ENCODE measurements around the gene KLHL22. TPM values are rescaled to one million over a fixed set of nuclear protein-coding genes. Genes with fewer than 3 reads are reported as not detected.

The KLHL22 gene
- total and polyA plus RNA-seq, 5 donors from 2014 or later: 40.1 to 55.6 (median 43.9) TPM

DNA sequence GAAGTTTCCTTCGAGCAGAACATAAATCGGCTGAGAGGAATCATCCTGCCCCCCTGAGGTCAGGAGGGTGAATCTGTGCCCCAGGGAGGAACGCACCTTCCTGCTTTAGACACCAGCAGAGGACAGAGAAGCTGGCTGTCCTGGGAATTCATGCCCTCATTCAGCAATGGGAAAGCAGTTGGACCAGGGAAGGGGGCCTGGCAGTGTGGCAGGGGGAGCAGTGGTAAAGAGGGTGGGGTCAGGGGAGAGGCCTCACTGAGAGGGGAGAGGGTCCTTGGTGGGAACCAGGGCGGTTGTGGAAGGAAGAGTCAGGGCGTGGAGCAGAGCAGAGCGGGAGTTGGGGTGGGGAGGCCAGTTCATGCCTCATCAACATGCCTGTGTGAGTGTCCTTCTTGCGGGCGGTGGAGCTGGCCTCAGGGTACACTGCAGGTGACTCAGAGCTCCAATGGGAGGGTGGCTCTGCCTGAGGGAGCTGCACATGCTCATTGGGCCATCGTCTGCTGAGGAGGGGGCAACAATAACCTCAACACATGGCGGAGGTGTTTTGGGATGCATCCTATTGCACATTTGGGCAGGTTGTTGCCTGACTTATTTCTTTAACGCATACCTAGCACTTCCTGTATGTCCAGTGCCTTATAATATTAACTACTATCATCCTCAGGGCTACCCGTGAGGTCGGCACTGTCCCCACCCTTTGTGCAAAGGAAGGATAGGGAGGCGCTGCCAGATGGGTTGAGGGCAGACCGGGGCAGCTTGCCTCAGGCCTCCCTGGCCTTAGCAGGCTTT, 35.0 kb upstream of the KLHL22 start:
- H3K4me1 ChIP-seq (ENCODE audit: control insufficient read depth, insufficient read depth, low read length, poor library complexity, severe bottlenecking): peaks cover 44% of the 10 kb centered on the region
- no peaks in the 10 kb centered on the region for H3K27me3 Mint-ChIP-seq
- H3K27me3 ChIP-seq (ENCODE audit: control insufficient read depth, insufficient read depth, low read length): no peaks in the 10 kb centered on the region
- peaks cover 21 to 87% (median 52%) of the 10 kb centered on the region in 4 donors for H3K4me1 Mint-ChIP-seq
- H3K4me3 Mint-ChIP-seq: peak overlapping the region in 1 of 4 donors; percentile 56
- peaks cover 22% of the 10 kb centered on the region for H3K36me3 Mint-ChIP-seq
- peaks cover 48% of the 10 kb centered on the region for H3K36me3 ChIP-seq (ENCODE audit: control insufficient read depth, insufficient read depth, low read length)
- H3K4me3 ChIP-seq (ENCODE audit: low read depth, low read length): no peak overlapping the region
- no peaks in the 10 kb centered on the region for H3K9me3 Mint-ChIP-seq
- ATAC-seq (ENCODE audit: low read depth in 2 of 2) (no peak), DNase-seq (no peak)
- H3K27ac ChIP-seq (ENCODE audit: insufficient read depth, low read length, poor library complexity, severe bottlenecking): no peak overlapping the region
- no peaks in the 10 kb centered on the region for H3K9me3 ChIP-seq (ENCODE audit: control insufficient read depth in 2 of 2, low read length in 2 of 2)
- H3K27ac Mint-ChIP-seq: peak overlapping the region; percentile 67 to 85 (median 67)

DNA sequence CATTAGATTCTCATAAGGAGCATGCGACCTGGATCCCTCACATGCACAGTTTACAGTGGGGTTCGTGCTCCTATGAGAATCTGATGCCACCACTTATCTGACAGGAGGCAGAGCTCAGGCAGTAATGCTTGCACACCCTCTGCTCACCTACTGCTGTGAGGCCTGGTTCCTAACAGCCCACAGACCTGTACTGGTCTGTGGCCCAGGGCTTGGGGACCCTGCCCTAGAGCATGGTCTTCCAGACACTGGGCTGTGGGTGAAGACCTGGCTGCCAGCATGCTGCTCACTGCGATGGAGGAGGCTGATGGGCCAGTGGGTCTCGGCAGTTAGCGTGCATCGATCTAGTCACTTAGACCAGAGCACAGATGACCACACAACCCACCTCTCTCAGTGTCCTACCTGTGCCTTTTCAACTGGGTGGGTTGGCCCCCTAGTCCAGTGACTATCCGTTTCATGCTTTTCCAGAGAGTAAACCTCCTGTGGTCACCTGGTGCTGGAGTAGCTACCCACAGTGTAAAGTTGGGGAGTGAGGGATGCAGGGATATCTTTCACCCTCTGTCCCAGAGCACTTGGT, 32.9 kb upstream of the KLHL22 start:
- Histone ChIP-seq H3K4me3 (ENCODE audit: low read depth, low read length) (no peak overlapping the region), H3K4me1 (ENCODE audit: control insufficient read depth, insufficient read depth, low read length, poor library complexity, severe bottlenecking) (peaks cover 53% of the 10 kb centered on the region), H3K36me3 (ENCODE audit: control insufficient read depth, insufficient read depth, low read length) (peaks cover 43% of the 10 kb centered on the region), H3K27me3 (ENCODE audit: control insufficient read depth, insufficient read depth, low read length) (no peaks in the 10 kb centered on the region), H3K9me3 (ENCODE audit: control insufficient read depth in 2 of 2, low read length in 2 of 2) (no peaks in the 10 kb centered on the region), H3K27ac (ENCODE audit: insufficient read depth, low read length, poor library complexity, severe bottlenecking) (no peak overlapping the region)
- no peaks in the 10 kb centered on the region for H3K9me3 Mint-ChIP-seq
- peaks cover 30 to 82% (median 56%) of the 10 kb centered on the region in 4 donors for H3K4me1 Mint-ChIP-seq
- no peaks in the 10 kb centered on the region for H3K27me3 Mint-ChIP-seq
- H3K4me3 Mint-ChIP-seq: peak overlapping the region in 1 of 4 donors; percentile 61
- DNase-seq (no peak), ATAC-seq (ENCODE audit: low read depth in 2 of 2) (no peak)
- H3K36me3 Mint-ChIP-seq: peaks cover 22% of the 10 kb centered on the region
- peak overlapping the region in 1 of 3 donors; percentile 54 for H3K27ac Mint-ChIP-seq

DNA sequence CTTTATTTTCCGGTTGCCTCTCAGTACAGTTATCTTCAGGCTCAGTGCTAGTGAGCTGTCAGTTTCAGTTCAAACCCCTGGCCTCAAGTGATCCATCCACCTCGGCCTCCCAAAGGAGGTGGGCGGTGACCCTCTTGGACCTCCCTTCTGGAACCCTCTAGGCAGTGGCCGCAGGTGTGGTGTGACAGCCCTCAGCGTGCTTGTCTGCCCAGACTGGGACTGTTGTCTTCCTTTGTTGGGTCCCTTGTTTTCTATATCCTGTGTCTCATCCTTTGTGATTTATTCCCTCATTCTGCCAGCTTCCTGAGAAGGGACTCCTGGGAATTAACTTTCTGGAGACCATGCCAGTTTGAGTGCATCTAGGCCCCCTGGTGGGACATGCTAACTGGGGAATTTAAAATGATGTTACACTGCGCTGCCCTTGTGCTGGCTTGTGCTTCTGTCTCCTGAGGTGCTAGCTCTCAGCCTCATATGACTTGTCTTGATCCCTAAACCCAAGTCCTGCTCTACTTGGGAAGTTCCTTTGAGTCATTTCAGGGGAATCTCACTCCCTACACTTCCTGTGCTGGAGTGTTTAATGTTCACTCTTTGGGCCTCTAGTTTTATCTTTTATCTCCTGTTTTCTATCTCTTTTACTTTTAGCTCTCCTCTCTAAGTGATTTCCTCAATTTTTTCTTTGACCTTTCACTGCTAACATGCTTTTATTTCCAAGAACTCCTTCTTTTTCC, 31.2 kb upstream of the KLHL22 start:
- H3K27ac ChIP-seq (ENCODE audit: insufficient read depth, low read length, poor library complexity, severe bottlenecking): no peak overlapping the region
- H3K27me3 ChIP-seq (ENCODE audit: control insufficient read depth, insufficient read depth, low read length): no peaks in the 10 kb centered on the region
- no peaks in the 10 kb centered on the region for H3K9me3 Mint-ChIP-seq
- no peaks in the 10 kb centered on the region for H3K9me3 ChIP-seq (ENCODE audit: control insufficient read depth in 2 of 2, low read length in 2 of 2)
- peak overlapping the region in 2 of 4 donors; percentile 45 to 46 for H3K4me3 Mint-ChIP-seq
- peaks cover 55% of the 10 kb centered on the region for H3K4me1 ChIP-seq (ENCODE audit: control insufficient read depth, insufficient read depth, low read length, poor library complexity, severe bottlenecking)
- no peaks in the 10 kb centered on the region for H3K27me3 Mint-ChIP-seq
- H3K27ac Mint-ChIP-seq: peak overlapping the region in 2 of 3 donors; percentile 72 to 89
- ATAC-seq (ENCODE audit: low read depth in 2 of 2) (no peak), DNase-seq (no peak)
- peaks cover 41% of the 10 kb centered on the region for H3K36me3 ChIP-seq (ENCODE audit: control insufficient read depth, insufficient read depth, low read length)
- H3K4me1 Mint-ChIP-seq: peaks cover 36 to 82% (median 58%) of the 10 kb centered on the region in 4 donors
- no peak overlapping the region for H3K4me3 ChIP-seq (ENCODE audit: low read depth, low read length)
- peaks cover 28% of the 10 kb centered on the region for H3K36me3 Mint-ChIP-seq

DNA sequence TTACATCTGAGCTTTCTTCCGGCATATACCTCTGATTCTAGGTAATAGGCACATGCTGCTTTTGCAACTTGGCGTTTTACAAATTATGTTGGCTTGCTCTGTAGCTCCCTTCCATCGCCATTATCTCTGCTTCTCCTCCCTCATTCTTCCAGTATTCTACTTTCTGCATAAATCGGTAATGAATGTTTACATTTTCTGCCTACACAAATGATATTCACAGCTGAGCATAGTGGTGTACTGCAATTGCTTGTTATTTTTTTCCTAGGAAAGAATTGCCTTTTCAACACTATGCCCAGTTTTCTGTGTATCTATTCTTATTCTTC, 30.7 kb upstream of the KLHL22 start:
- no peak overlapping the region for H3K4me3 ChIP-seq (ENCODE audit: low read depth, low read length)
- H3K4me1 Mint-ChIP-seq: peaks cover 36 to 78% (median 54%) of the 10 kb centered on the region in 4 donors
- no peaks in the 10 kb centered on the region for H3K27me3 Mint-ChIP-seq
- H3K4me1 ChIP-seq (ENCODE audit: control insufficient read depth, insufficient read depth, low read length, poor library complexity, severe bottlenecking): peaks cover 52% of the 10 kb centered on the region
- H3K36me3 Mint-ChIP-seq: peaks cover 28% of the 10 kb centered on the region
- peak overlapping the region; percentile 72 to 89 (median 81) for H3K27ac Mint-ChIP-seq
- ATAC-seq (ENCODE audit: low read depth in 2 of 2): no peak
- peaks cover 35% of the 10 kb centered on the region for H3K36me3 ChIP-seq (ENCODE audit: control insufficient read depth, insufficient read depth, low read length)
- H3K9me3 ChIP-seq (ENCODE audit: control insufficient read depth in 2 of 2, low read length in 2 of 2): no peaks in the 10 kb centered on the region
- peak overlapping the region in 1 of 4 donors; percentile 13 for H3K4me3 Mint-ChIP-seq
- H3K27me3 ChIP-seq (ENCODE audit: control insufficient read depth, insufficient read depth, low read length): no peaks in the 10 kb centered on the region
- no peak overlapping the region for H3K27ac ChIP-seq (ENCODE audit: insufficient read depth, low read length, poor library complexity, severe bottlenecking)
- no peak for DNase-seq
- H3K9me3 Mint-ChIP-seq: no peaks in the 10 kb centered on the region

DNA sequence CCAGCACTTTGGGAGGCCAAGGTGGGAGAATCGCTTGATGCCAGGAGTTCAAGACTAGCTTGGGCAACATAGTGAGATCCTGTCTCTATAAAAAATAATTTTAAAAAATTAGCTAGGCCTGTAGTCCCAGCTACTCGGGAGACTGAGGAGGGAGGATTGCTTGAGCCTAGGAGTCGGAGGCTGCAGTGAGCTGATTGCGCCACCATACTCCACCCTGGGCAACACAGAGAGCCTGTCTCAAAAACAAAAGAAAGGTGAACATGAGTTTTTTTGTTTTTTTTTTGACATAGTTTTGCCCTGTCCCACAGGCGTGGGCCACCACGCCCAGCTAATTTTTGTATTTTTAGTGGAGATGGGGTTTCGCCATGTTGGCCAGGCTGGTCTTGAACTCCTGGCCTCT, 29.5 kb upstream of the KLHL22 start:
- H3K36me3 ChIP-seq (ENCODE audit: control insufficient read depth, insufficient read depth, low read length): peaks cover 34% of the 10 kb centered on the region

DNA sequence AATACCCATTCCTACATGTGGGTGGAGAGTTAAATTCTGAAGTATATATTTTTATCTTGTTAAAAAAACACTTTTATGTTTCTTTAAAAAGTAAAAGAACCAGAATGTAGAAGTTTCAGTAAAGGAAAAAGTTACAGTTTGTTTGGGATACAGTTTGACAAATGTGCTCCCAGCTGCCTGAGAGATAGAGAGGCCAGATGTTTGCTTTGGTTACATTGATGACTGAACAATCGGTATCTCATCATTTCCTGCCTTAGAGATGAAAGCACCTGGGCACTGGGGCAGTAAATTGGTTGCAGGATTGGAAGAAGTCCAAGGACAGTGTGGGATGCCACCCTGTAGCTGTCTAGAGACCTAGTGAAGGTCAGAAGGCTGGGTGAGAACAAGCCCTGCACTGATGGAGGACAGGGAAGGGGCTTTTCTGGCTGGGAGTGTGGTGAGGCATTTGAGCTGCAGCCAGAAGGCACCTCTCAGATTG, 28.4 kb upstream of the KLHL22 start:
- Mint-ChIP-seq H3K9me3 (no peaks in the 10 kb centered on the region), H3K27me3 (no peaks in the 10 kb centered on the region), H3K4me3 (peak overlapping the region; percentile 48 to 95 (median 76)), H3K4me1 (peaks cover 35 to 80% (median 59%) of the 10 kb centered on the region in 4 donors), H3K36me3 (peaks cover 27% of the 10 kb centered on the region), H3K27ac (peak overlapping the region; percentile 78 to 90 (median 82))
- peak overlapping the region; percentile 69 for H3K4me3 ChIP-seq (ENCODE audit: low read depth, low read length)
- H3K36me3 ChIP-seq (ENCODE audit: control insufficient read depth, insufficient read depth, low read length): peaks cover 44% of the 10 kb centered on the region
- H3K4me1 ChIP-seq (ENCODE audit: control insufficient read depth, insufficient read depth, low read length, poor library complexity, severe bottlenecking): peaks cover 56% of the 10 kb centered on the region
- DNase-seq: peak in 2 of 3 donors; percentile 20 to 28
- no peaks in the 10 kb centered on the region for H3K9me3 ChIP-seq (ENCODE audit: control insufficient read depth in 2 of 2, low read length in 2 of 2)
- H3K27me3 ChIP-seq (ENCODE audit: control insufficient read depth, insufficient read depth, low read length): no peaks in the 10 kb centered on the region
- H3K27ac ChIP-seq (ENCODE audit: insufficient read depth, low read length, poor library complexity, severe bottlenecking): peak overlapping the region; percentile 74
- peak; percentile 54 to 57 for ATAC-seq (ENCODE audit: low read depth in 2 of 2)

More for the DNA sequence above, 29.5 kb upstream of the KLHL22 start:
- Histone ChIP-seq H3K27me3 (ENCODE audit: control insufficient read depth, insufficient read depth, low read length) (no peaks in the 10 kb centered on the region), H3K27ac (ENCODE audit: insufficient read depth, low read length, poor library complexity, severe bottlenecking) (no peak overlapping the region), H3K4me1 (ENCODE audit: control insufficient read depth, insufficient read depth, low read length, poor library complexity, severe bottlenecking) (peaks cover 47% of the 10 kb centered on the region), H3K4me3 (ENCODE audit: low read depth, low read length) (no peak overlapping the region), H3K9me3 (ENCODE audit: control insufficient read depth in 2 of 2, low read length in 2 of 2) (no peaks in the 10 kb centered on the region)
- Mint-ChIP-seq H3K4me3 (peak overlapping the region in 1 of 4 donors; percentile 36), H3K27ac (peak overlapping the region in 2 of 3 donors; percentile 78), H3K27me3 (no peaks in the 10 kb centered on the region), H3K4me1 (peaks cover 37 to 75% (median 54%) of the 10 kb centered on the region in 4 donors), H3K36me3 (peaks cover 29% of the 10 kb centered on the region), H3K9me3 (no peaks in the 10 kb centered on the region)
- no peak for ATAC-seq (ENCODE audit: low read depth in 2 of 2)
- DNase-seq: no peak

DNA sequence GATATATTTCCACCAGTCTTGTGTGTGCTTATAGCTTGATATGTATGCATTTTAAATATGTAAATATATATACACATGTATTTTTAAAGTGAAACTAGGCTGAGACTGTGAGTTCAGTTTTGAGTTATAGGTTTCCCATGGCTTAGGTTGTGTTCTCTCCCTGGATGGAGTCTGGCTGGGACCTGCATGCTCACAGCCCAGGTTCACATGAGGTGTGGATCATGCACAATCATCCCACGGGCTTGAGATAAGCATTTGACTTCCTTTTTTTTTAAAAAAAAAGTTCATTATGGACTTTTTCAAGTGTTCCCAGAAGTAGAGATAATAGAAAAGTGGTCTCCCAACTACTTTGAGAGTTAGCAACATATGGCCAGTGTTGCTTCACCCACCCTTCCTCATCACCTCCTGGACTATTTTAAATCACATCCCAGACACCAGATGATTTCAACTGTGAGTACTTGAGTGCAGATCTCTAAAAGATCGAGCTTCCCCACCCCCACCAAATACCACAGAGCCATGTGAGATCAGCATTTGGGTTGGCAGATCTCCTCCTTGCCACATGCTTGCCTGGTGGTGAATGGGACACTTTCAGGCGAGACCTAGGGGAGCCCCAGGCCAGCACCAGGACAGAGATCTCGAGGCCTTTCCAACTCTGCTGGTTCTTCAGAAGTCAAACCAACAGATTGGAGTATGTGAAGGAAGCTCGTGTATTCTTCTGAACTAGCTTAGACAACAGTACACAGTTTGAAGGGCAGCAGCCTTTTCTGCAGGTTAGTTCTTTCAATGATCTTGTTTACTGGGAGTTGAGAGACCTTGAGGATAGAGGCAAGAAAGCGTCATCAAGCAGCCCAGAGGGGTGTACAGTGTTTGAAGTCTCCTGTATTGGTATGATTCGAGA, 27.7 kb upstream of the KLHL22 start:
- peak overlapping the region; percentile 69 for H3K4me3 ChIP-seq (ENCODE audit: low read depth, low read length)
- H3K9me3 ChIP-seq (ENCODE audit: control insufficient read depth in 2 of 2, low read length in 2 of 2): no peaks in the 10 kb centered on the region
- peak in 1 of 3 donors; percentile 50 for DNase-seq
- H3K36me3 Mint-ChIP-seq: peaks cover 27% of the 10 kb centered on the region
- peaks cover 61% of the 10 kb centered on the region for H3K4me1 ChIP-seq (ENCODE audit: control insufficient read depth, insufficient read depth, low read length, poor library complexity, severe bottlenecking)
- H3K4me1 Mint-ChIP-seq: peaks cover 37 to 79% (median 61%) of the 10 kb centered on the region in 4 donors
- H3K27me3 ChIP-seq (ENCODE audit: control insufficient read depth, insufficient read depth, low read length): no peaks in the 10 kb centered on the region
- no peaks in the 10 kb centered on the region for H3K9me3 Mint-ChIP-seq
- H3K27me3 Mint-ChIP-seq: no peaks in the 10 kb centered on the region
- H3K27ac ChIP-seq (ENCODE audit: insufficient read depth, low read length, poor library complexity, severe bottlenecking): peak overlapping the region; percentile 74
- ATAC-seq (ENCODE audit: low read depth in 2 of 2): peak in 1 of 2 donors; percentile 32
- H3K36me3 ChIP-seq (ENCODE audit: control insufficient read depth, insufficient read depth, low read length): peaks cover 44% of the 10 kb centered on the region
- peak overlapping the region; percentile 78 to 90 (median 82) for H3K27ac Mint-ChIP-seq
- H3K4me3 Mint-ChIP-seq: peak overlapping the region; percentile 48 to 95 (median 76)

All from CD4-positive, CD25-positive, alpha-beta regulatory T cell (primary cell).